Tibial artery (tissue), 4 donors: Measurements from ENCODE around the gene ADAM8.

ENCODE experiments used
- DNase-seq, 2 donors: peaks; one replicate each; pipeline ENCODE4 v3.0.0-alpha.2; 2019
- H3K27ac ChIP-seq, 2 donors: fragments of 200-600 bp; sonication (generic) in 1 of 2; 1 replicate in 1 of 2; 2 replicates in 1 of 2; pipeline ENCODE4 v1.5.1; 2018 to 2019; ENCODE audit warnings: mild to moderate bottlenecking in 1 of 2
- H3K27me3 ChIP-seq, 2 donors: fragments of 200-600 bp; sonication (generic) in 1 of 2; one replicate each; pipeline versions ENCODE4 v1.5.1 to v1.6.0; 2016 to 2019
- H3K36me3 ChIP-seq, 3 donors: fragments of 200-600 bp; sonication (generic) in 2 of 3; one replicate each; pipeline ENCODE4 v1.5.1; 2016 to 2019; ENCODE audit warnings: mild to moderate bottlenecking in 2 of 3
- H3K4me1 ChIP-seq, 4 donors: fragments of 200-600 bp; sonication (generic) in 2 of 4; 1 replicate in 3 of 4; 2 replicates in 1 of 4; pipeline ENCODE4 v1.5.1; 2016 to 2019
- H3K4me3 ChIP-seq, 2 donors: fragments of 200-600 bp; sonication (generic) in 1 of 2; 1 replicate in 1 of 2; 2 replicates in 1 of 2; pipeline ENCODE4 v1.5.1; 2018 to 2019; ENCODE audit warnings: mild to moderate bottlenecking in 2 of 2
- H3K9me3 ChIP-seq, 3 donors: fragments of 200-600 bp; sonication (generic) in 1 of 3; one replicate each; pipeline ENCODE4 v1.5.1; 2016 to 2019
- intact Hi-C: fragments of 100-400 bp; cut with DNase I; formaldehyde crosslinking; loops from one replicate; pipeline ENCODE4 v1.15.0; 2023; ENCODE audit warnings: low total_unique reads
- TF ChIP-seq, protein P1 (sequence below), 2 experiments: fragments of 200-600 bp in 1 of 2; fragments of 450-650 bp in 1 of 2; IDR thresholded peaks; one replicate each; pipeline ENCODE4 v1.5.1; 2017 to 2019; ENCODE audit warnings: antibody characterized with exemption in 2 of 2, mild to moderate bottlenecking in 1 of 2, moderate library complexity in 1 of 2

The ADAM8 gene

DNA sequence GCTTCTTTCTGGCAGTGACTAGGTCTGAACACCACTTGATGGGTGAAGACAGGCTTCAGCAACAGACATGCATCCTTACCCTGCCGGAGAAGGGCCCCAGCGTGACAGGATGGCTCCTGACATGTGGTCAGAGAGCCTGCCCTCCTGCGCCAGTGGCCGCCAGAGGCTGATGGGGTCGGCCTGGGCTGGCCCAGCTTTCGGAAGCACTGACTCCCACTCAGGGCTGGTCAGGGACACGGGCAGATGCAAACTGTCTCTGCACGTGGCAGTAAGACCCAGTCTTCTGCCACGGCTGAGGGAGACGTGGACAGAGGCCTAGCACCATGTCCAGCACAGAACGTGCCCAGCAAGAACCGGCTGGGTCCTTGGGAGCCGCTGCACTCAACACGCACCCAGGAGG is 21.8 kb upstream of the ADAM8 start:
- TF ChIP-seq, protein P1, sequence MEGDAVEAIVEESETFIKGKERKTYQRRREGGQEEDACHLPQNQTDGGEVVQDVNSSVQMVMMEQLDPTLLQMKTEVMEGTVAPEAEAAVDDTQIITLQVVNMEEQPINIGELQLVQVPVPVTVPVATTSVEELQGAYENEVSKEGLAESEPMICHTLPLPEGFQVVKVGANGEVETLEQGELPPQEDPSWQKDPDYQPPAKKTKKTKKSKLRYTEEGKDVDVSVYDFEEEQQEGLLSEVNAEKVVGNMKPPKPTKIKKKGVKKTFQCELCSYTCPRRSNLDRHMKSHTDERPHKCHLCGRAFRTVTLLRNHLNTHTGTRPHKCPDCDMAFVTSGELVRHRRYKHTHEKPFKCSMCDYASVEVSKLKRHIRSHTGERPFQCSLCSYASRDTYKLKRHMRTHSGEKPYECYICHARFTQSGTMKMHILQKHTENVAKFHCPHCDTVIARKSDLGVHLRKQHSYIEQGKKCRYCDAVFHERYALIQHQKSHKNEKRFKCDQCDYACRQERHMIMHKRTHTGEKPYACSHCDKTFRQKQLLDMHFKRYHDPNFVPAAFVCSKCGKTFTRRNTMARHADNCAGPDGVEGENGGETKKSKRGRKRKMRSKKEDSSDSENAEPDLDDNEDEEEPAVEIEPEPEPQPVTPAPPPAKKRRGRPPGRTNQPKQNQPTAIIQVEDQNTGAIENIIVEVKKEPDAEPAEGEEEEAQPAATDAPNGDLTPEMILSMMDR (IDR thresholded peaks at IDR 0.05): no peak
- Histone ChIP-seq H3K27me3 (no peaks in the 10 kb centered on the region), H3K4me3 (no peak overlapping the region), H3K9me3 (no peaks in the 10 kb centered on the region), H3K36me3 (peaks cover 82 to 98% (median 95%) of the 10 kb centered on the region in 3 donors), H3K4me1 (peaks cover 0 to 5% (median 0%) of the 10 kb centered on the region in 4 donors), H3K27ac (no peak overlapping the region)
- DNase-seq: no peak
- intact Hi-C loops: no loop called here

DNA sequence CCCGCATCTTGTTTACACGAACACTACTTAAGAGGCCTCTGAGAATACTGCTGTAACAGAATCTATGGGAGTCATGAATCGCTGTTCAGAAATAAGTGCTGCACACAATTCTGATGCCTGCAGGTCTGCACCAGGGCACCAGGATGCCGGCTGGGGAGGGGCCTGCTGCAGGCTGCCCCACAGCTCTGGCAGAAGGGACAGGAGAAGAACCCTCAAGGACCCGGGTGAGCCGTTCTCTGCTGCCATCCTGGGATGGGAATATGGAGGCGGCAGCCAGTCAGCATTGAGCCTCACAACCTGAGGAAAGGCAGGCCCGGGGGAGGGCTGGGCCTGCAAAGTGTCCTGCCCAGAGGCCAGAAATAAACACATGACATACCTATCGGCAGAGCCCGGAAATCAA is 20.8 kb upstream of the ADAM8 start:
- TF ChIP-seq, protein P1 (IDR thresholded peaks at IDR 0.05): no peak
- no peaks in the 10 kb centered on the region for H3K4me1 ChIP-seq
- no peak overlapping the region for H3K27ac ChIP-seq
- no peaks in the 10 kb centered on the region for H3K9me3 ChIP-seq
- H3K4me3 ChIP-seq: no peak overlapping the region
- intact Hi-C loops: no loop called here
- no peaks in the 10 kb centered on the region for H3K27me3 ChIP-seq
- H3K36me3 ChIP-seq: peaks cover 90 to 100% (median 97%) of the 10 kb centered on the region in 3 donors
- no peak for DNase-seq

DNA sequence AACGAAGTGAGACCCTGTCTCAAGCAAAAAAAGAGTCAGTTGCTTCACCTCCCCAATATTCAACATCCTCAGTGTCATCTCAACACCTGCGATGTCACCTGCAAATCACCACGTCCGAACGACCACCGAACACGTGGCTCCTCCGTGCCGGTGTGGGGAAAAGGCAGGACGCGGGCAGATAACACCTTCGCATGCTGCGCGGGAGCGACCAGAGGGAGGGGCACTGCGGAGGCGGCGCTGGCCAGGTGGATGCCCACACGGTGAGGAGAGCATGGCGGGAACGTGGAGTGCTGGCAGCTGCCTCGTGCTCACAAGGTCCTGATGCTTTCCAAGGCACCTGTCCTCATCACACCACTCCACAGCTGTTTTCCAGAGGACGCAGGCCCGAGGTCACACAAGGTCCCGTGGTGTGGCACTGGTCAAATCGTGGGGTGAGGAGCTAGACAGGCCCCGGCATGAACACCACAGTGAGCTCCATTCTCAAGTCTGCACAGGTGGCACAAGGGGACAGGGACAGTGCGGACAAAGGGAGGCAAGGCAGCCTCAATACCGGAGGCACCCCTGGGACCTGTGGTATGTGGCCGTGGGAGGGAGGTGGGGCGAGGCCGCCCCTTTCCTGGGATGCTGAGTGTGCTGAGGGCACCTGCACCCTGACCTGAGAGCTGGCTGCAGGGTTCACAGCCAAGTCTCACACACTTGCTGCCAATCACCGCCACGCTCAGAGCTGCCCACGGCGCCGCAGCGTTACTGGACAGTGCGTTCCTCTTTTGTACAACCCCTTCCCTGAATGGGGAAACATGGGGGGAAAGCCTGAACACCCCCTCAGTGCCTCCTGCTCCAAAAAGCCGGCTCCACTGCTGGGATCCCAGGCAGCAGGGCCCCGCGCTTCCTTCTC is 19.0 kb upstream of the ADAM8 start:
- DNase-seq: no peak
- H3K4me3 ChIP-seq: no peak overlapping the region
- TF ChIP-seq, protein P1 (IDR thresholded peaks at IDR 0.05): no peak
- peaks cover 82 to 89% (median 89%) of the 10 kb centered on the region in 3 donors for H3K36me3 ChIP-seq
- intact Hi-C loops: no loop called here
- H3K4me1 ChIP-seq: no peaks in the 10 kb centered on the region
- H3K27me3 ChIP-seq: no peaks in the 10 kb centered on the region
- no peak overlapping the region for H3K27ac ChIP-seq
- no peaks in the 10 kb centered on the region for H3K9me3 ChIP-seq

DNA sequence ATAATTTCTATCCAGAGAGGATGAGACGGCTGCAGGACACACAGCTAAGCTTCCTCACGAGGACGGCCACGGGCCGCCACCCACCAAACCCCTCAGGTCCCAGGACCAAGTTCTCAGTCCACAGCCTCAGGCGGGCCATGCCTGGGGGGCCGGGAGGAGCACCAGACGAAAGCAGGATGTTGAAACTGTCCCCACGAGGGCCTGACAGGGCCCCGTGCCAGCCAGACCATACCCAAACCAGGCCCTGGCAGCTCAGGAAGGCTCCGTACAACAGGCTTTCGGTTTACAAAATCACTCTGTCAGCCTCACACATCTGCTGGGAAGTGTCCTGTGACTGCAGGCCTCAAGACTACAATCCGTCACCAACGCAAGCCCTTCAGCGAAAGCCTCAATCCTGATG is 17.5 kb upstream of the ADAM8 start:
- TF ChIP-seq, protein P1 (IDR thresholded peaks at IDR 0.05): no peak
- Histone ChIP-seq H3K9me3 (no peaks in the 10 kb centered on the region), H3K4me3 (no peak overlapping the region), H3K4me1 (no peaks in the 10 kb centered on the region), H3K27me3 (no peaks in the 10 kb centered on the region), H3K36me3 (peaks cover 81 to 89% (median 89%) of the 10 kb centered on the region in 3 donors), H3K27ac (no peak overlapping the region)
- DNase-seq: peak in 1 of 2 donors; percentile 77
- intact Hi-C loops: no loop called here

DNA sequence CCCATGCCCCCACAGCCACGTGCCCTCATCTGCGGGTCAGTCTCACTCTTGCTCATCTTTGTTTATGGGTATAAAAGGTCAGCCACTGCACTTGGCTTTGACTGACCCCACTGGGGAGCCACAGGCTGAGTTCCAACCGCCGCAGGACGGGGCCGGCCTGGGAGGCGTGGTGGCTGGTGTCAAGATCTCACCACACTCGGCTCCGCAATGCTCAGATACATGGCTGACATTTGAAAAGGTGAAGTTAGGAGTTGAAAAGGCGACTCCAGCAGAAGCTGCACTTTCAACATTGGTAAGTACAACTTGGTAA is 17.1 kb upstream of the ADAM8 start:
- H3K9me3 ChIP-seq: no peaks in the 10 kb centered on the region
- no peak overlapping the region for H3K4me3 ChIP-seq
- H3K36me3 ChIP-seq: peaks cover 81 to 89% (median 89%) of the 10 kb centered on the region in 3 donors
- TF ChIP-seq, protein P1 (IDR thresholded peaks at IDR 0.05): no peak
- H3K27me3 ChIP-seq: no peaks in the 10 kb centered on the region
- H3K27ac ChIP-seq: no peak overlapping the region
- intact Hi-C loops: no loop called here
- no peaks in the 10 kb centered on the region for H3K4me1 ChIP-seq
- DNase-seq: no peak
